ENCODE data around the gene TM9SF1. TPM values are rescaled to one million over a fixed set of nuclear protein-coding genes. Genes with fewer than 3 reads are reported as not detected.
A peak's percentile ranks its signal among the peaks of the same experiment; 100 is the strongest.

TM9SF1 gene
- total RNA-seq, 1 donor from 2014 or later, result 40.8 TPM

DNA sequence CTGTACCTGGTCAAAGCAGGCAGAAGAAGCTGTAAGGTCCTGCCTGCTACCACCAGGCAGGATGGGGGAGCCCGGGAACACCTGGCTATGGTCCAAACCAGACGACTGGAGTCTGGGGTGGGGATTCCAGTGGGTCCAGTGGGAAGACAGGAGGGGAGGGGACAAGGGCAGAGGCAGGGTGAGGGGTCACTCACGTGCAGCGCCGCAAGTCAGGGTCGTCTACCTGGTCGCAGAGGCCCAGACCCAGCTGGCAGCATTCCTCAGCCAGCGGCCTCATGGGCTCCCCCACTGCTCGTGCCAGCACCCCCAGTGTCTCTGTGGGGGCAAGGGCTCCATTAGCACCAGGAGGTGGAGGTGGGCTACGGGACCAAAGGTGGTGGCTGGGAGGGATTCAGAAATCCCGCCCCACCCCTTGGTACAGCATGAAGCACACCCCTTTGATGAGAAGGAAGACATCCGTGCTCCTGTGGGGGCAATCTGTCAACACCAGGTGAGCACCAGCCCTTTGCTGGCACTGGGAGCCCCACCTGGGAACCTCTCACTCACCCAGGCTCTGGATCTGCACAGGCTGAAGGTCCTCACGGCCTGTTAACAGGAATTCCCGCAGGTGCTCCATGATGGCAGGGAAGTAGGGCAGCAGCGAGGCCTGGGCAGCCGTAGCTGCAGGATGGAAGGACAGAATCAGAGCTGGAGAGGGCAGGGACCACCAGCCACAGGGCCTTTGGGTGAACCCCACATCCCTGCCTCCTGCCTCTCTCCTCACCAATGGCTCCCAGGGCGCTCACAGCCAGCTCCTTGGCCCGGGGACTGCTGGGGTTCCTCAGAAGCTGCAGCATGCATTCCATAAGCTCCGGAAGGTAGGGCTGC is 10.9 kb downstream of the TM9SF1 start:
- ATAC-seq (no peak), DNase-seq (ENCODE audit: low spot score) (no peak)
- intact Hi-C loops (cut with DNase I), result no loop called here

DNA sequence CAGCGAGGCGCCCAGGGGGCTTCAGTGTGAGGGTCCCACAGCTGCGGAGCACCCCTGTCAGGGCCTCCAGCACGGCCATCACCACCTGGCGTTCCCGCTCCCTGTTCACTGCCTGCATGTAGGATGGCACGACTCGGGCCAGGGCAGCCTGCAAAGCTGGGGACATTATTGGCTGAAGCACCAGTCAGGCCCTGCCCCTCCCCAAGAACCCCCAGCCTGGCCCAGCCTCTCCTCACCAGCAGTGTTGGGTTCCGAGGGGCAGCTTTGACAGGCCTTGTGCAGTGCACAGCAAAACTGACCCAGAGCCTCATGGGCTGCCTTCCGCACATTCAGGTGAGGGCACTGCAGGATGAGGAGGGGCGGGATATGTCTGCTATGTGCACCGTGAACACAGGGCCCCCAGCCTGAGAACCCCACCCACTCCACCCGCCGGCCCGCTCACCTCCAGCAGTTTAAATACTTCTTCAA is 12.2 kb downstream of the TM9SF1 start:
- intact Hi-C loops (cut with DNase I), result no loop called here
- ATAC-seq (no peak), DNase-seq (ENCODE audit: low spot score) (no peak)

DNA sequence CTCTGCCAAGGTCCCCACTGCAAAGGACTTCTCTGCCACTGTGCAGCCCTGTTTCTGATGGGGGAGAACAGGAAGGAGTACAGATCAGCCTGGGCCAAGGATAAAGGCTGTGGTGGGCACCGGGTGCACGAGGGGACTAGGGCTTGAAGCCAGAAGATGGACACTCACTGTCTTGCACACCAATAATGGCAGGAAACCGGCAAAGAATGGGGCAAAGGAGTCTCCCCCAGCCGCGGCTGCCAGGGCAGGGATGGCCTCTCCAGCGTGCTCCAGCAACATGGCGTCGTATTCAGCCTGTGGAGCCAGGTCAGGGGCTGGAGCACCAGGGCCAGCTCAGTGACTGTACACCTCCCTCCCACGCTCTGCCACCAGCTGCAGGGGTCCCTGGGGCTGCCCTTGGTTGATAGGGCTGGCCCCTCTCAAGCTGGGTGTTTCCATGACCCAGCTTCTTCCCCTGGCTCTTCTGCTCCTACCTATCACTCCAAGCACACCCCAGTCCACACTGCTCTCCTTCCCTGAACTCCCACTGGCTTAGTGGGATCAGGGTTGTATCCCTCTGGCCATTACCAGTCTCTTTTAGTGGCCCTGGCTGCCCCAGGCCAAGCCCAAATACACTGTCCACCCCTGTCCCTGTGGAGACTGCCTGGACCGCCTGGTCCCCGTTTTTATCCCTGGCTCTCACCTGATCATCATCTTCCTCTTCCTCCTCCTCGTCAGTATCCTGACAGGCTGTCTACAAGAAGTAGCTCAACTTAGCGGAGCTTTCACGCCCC is 12.9 kb downstream of the TM9SF1 start:
- intact Hi-C loops (cut with DNase I), result no loop called here
- DNase-seq (ENCODE audit: low spot score) (no peak), ATAC-seq (no peak)

DNA sequence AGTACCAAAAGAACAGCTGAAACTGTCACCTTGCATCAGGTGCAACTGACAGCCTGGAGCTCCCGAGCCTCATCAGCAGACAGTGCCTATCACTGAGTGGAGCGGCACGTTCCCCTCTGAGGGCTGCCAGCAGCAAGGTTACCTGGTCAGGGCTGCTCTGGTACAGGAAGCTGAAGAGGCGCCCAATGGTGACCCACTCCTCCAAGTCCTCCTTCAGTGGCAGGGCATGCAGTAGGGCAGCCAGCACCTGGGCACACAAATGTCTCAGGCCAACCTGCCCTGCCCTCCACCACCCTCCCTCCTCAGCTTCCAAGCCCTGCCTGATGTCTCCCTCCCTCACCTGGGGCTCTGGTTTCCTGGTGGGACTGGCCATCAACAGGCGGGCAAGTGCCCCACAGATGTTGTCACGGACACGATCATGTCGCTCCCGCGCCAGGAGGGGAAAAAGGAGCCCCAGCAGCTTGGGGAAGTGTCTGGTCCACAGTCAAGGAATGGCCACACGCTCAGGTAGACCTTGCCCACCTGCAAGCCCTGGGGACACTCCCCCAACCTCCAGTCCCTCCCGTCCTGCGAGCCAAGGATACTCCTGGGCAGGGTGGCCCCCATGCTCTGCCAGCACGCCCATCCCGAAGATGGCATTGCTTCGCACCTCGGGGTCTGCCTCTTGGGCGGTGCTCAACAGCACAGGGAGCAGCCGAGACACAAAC is 13.7 kb downstream of the TM9SF1 start:
- ATAC-seq (no peak), DNase-seq (ENCODE audit: low spot score) (no peak)
- intact Hi-C loops (cut with DNase I), result no loop called here

DNA sequence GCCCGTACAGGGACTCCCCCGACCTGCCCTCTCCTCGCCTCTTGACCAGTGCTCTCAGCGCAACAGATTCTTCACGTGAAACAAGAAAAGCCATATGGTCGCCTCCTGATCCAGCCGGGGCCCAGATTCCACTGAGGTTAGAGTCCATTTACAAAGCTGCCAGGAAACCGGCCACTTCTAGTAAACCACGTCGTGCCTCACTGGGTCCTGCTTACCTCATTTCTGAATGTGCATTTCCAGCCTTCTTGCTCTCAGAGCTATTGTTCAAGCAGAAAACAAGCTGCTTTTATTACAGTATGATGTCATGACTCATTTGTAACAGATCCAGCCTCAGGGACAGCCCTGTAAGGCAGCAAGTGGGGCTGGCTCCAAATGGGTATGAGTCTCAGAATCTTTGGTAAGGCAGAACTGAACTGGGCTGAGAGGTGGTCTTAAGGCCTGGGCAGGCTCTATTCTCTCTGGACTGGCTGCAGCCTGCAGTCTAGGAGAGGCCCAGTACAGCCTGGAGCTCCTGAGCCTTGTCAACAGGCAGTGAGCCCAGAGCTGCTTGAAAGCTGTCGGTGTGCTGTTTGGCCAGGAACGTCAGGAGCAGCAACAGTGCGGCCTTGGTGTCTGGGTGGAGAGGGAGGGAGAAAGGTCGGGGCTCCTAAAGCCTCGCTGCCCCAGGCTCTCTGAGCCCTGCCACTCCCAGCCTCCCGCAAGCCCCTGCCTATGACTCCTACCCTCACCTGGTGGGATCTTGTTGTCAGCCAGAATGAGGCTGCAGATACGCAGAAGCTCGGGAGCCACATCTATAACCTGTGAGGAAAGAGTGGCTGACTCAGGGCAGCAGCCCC is 15.1 kb downstream of the TM9SF1 start:
- peak; percentile 68 for ATAC-seq
- DNase-seq (ENCODE audit: low spot score), result no peak
- intact Hi-C loops (cut with DNase I), result no loop called here

DNA sequence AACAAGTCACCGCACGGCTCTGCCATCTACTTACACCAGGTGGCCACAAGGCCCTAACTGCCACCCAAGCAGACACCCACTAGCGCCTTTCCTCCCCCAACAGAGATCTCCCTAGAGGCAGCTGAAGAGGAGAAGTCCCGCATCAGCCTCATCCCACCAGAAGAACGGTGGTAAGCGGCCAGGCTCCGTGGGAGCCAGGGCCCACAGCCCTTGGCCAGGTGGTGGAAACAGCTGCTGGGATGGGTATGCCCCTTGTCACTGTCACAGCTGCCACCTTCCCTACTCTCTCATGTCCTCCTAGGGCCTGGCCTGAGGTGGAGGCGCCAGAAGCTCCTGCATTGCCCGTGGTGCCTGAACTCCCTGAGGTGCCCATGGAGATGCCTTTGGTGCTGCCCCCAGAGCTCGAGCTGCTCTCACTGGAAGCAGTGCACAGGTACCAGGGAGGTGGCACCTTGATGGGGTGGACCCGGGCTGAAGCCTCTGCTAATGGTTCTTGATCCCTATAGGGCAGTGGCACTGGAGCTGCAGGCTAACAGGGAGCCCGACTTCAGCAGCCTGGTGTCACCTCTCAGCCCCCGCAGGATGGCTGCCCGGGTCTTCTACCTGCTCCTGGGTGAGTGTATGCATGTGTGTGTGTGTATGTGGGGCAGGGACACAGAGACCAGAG is 15.8 kb downstream of the TM9SF1 start:
- DNase-seq (ENCODE audit: low spot score) (no peak), ATAC-seq (peak; percentile 19)
- intact Hi-C loops (cut with DNase I), result no loop called here

DNA sequence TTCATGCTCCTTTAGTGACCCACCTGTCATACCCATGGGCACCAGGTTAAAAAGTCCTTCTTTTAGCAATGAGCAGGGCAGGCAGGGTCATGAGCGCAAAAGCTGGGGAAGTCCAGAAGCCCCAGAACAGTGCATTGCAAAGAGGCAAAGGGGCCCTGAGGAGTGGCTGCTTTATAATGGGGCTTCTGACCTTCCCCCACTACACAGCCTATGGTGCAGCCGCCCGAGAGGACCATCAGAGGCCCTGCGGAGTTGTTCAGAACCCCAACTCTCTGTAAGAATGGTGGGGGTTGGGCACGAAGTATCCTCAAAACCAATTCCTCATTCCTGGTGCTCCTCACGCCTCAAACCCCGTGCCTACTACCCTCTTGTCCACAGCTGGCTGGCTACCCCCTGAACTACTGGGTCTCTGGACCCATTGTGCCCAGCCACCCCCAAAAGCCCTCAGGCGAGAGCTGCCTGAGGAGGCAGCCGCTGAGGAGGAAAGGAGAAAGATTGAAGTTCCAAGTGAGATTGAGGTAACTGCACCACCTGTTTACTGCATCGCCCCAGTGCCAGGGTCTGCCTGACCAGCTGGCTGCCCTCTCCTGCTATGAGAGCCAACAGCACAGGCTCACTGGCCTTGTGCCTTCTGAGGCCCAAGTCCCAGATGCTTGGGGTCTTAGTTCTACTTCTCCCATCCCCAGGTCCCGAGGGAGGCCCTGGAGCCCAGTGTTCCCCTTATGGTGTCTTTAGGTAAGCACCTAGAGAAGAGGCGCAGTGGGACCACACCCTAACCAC is 16.7 kb downstream of the TM9SF1 start:
- no peak for DNase-seq (ENCODE audit: low spot score)
- ATAC-seq, result no peak
- intact Hi-C loops (cut with DNase I), result no loop called here

DNA sequence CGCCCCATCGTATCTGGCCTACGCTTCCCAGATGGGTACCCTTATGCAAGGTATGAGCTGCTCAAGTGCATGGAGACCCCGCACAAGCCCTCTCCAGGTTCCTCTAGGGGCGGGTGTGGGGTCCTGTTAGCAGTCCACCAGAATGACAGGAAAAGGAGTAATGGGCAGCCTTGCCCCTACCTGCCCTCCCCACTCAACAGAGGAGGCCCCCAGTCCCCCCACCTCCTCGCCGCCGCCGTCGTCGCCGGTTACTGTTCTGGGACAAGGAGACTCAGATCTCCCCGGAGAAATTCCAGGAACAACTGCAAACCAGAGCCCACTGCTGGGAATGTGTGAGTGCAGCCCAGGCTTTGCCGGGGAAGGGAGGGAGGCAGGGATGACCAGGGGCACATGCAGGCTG is 17.4 kb downstream of the TM9SF1 start:
- ATAC-seq (no peak), DNase-seq (ENCODE audit: low spot score) (no peak)
- intact Hi-C loops (cut with DNase I), result no loop called here

DNA sequence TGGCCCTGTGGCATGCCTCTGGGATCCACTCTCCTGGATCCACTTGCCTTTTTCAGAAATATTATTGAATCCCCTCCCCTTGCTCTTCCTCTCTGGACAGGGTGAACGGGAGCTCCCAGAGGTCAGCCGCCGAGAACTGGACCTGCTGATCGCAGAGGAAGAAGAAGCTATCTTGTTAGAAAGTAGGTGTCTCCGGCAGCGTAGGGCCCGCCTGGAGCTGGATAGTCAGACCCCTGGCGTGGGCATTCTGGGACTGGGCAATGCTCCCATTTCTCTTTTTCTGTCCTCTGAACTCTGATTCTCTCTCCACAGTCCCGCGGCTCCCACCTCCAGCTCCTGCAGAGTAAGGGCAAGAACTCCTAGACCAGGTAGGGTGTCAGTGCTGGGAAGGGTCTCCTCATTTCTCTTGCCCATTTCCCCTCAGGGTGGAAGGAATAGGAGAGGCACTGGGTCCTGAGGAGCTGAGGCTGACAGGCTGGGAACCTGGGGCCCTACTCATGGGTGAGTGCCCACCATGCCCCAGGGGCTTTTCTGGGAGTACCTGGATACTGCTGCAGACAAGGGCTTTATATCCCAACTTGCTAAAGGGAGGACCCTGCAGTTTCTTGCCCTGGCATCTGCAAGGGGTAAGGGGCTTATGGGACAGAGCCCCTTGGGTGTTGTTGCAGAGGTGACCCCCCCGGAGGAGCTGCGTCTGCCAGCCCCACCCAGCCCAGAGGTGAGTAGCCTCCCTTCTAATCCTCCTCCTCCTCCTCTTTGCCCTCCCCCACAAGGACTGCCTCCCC is 18.0 kb downstream of the TM9SF1 start:
- DNase-seq (ENCODE audit: low spot score) (no peak), ATAC-seq (no peak)
- intact Hi-C loops (cut with DNase I), result no loop called here

DNA sequence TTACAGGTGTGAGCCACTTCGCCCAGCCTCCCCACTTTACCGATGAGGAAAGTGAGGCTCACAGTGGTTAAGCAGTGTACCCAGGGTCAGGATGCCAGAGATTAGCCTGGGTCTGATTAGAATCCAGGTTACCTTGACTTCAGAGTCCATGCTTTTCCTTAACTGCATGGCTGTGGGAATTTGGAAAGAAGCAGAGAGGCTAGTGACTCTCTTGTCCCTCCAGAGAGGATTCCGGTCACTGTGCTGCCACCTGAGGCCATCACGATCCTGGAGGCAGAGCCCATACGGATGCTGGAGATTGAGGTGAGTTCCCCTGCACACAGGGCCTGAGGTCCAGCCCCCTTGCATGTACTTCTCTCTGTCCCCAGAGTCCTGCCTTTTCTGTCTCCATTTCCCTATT is 18.6 kb downstream of the TM9SF1 start:
- ATAC-seq, result no peak
- no peak for DNase-seq (ENCODE audit: low spot score)
- intact Hi-C loops (cut with DNase I), result no loop called here

DNA sequence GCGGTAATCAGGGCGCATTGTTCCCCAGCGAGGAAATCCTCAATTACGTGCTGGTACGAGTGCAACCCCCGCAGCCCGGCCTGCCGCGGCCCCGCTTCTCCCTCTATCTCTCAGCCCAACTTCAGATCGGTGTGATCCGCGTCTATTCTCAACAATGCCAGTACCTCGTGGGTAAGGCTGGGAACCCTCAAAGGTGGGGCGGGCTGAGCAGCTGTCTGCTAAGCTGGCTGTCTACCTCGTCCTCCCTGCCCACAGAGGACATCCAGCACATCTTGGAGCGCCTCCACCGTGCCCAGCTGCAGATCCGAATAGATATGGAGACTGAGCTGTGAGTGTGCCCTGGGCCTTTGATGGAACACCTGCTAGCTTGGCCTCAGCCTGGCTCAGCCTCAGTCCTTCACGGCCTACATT is 22.4 kb downstream of the TM9SF1 start:
- DNase-seq (ENCODE audit: low spot score) (no peak), ATAC-seq (no peak)
- intact Hi-C loops (cut with DNase I), result no loop called here

DNA sequence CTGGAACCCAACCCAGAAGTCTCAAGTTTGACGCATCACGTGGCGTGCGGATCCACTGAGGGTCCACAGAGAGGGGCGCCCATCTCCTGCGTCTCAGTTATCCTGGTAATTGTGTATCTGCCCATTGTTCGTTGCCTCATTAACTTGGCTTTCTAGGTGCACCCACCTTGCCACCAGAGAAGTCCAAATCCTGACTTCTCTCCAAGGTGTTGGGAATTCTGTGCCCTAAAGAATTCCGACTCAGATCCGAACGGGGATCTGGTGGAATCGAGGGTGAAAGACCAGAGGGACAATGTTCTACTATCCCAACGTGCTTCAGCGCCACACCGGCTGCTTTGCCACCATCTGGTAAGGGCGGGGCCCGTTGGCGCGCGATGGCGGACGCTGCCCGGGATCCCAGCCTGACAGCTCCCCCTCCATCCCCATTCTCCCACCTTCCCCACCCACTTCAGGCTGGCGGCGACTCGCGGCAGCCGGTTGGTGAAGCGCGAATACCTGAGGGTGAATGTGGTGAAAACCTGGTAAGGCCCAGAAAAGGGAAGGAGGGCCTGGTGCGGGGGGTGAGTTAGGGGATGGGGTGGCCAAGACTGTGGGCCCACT is 22.9 kb downstream of the TM9SF1 start:
- DNase-seq (ENCODE audit: low spot score) (no peak), ATAC-seq (peak; percentile 6)
- intact Hi-C loops (cut with DNase I), result no loop called here

DNA sequence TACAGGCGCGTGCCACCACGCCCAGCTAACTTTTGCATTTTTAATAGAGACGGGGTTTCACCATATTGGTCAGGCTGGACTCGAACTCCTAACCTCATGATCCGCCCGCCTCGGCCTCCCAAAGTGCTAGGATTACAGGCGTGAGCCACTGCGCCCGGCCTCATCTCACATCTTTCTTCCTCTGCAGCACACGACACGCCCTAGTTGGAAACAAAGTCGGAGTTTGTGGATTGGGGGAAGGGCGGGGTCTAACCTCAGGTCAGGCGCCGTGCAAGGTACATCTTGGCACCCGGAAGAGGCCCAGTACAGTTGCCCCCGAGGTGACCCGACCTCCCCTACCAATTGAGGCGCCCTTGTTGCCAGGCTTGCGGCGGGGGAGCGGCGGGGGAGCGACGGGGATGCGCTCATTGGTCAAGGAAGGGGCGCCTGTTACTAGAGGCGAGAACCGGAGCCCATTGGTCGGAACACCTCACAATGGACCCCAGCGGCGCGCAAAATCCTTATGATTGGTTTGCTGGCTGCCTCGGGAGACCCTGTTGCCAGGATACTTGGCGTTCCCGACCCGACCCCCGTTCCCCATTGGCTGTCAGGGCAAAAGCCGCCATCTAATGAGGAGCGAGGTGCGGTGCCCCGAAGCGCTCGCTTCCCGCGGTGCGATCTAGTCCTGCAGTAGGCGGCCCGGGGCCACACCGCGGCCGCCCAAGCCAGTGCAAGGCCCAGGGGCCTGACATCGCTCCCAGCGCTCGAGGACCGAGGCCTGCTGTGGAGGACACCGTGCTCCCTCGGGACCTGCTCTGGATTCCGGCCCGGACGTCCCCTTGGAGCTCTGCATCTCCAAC is 23.6 kb downstream of the TM9SF1 start, which contains the start of gene REC8:
TSS of gene REC8 (plus strand) at position 659 of the 839 bp plus-strand sequence. CDS start 473 bp downstream, outside the sequence.
- intact Hi-C loops (cut with DNase I), result no loop called here
- ATAC-seq (peak; percentile 95), DNase-seq (ENCODE audit: low spot score) (peak; percentile 89)

DNA sequence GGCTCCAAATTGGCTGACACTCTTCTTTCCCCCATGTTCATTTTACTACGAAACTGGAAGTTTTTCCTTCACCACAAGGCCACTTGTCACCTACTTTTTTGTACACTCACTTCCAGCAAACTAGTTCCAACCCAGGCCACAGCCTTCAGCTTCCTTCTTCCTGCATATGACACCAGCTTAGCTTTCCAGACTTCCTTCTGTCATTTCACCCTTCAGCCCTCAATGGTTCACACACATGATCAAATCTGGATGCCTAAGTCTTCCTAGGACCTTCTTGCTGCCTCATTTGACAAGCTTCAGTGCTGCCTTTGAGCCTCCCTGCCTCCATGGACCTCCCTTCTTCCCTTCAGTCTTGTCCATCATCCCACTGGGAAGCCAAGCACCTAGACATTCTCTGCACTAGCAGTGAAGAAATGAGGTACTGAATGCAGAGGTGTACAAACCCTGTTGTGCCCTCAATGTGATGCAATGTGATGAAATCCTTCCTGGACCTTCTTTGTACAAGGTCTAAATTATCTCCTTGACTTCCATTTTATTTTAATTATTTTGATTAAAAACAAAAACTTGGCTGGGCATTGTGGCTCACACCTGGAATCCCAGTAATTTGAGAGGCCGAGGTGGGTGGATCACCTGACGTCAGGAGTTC is 27.6 kb downstream of the TM9SF1 start:
- no peak for ATAC-seq
- intact Hi-C loops (cut with DNase I), result no loop called here
- no peak for DNase-seq (ENCODE audit: low spot score)

DNA sequence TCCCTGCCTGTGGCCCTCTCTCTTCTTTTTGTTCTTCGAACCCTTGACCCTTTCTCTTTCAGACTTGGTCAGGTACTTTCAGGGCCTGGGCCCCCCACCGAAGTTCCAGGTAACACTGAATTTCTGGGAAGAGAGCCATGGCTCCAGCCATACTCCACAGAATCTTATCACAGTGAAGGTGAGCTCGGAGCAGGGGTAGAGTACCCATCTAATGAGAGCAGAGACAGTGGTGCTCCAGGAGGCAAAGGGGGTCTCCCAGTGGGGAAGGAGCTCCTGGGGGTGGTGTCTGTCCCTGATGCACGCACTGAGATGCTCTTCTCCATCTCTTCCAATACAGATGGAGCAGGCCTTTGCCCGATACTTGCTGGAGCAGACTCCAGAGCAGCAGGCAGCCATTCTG is 29.5 kb downstream of the TM9SF1 start:
- ATAC-seq (no peak), DNase-seq (ENCODE audit: low spot score) (no peak)
- intact Hi-C loops (cut with DNase I), result no loop called here
